Ishikawa (cell line): ENCODE data around the gene DENND4A.
A peak's percentile ranks its signal among the peaks of the same experiment; 100 is the strongest.

Experiments
- CEBPB ChIP-seq: IDR thresholded peaks from 2 replicates; pipeline ENCODE4 v1.6.1; 2012
- CREB1 ChIP-seq: IDR thresholded peaks from 2 replicates; pipeline ENCODE4 v1.6.1; 2012; ENCODE audit warnings: low read depth
- EGR1 ChIP-seq: IDR thresholded peaks from 2 replicates; pipeline ENCODE4 v1.6.1; 2012
- EP300 ChIP-seq: IDR thresholded peaks from 2 replicates; pipeline ENCODE4 v1.6.1; 2012; ENCODE audit warnings: borderline replicate concordance
- FOXM1 ChIP-seq: IDR thresholded peaks from 2 replicates; pipeline ENCODE4 v1.6.1; 2012; ENCODE audit warnings: low read depth, borderline replicate concordance
- NFIC ChIP-seq: IDR thresholded peaks from 2 replicates; pipeline ENCODE4 v1.6.1; 2012
- RAD21 ChIP-seq: IDR thresholded peaks from 2 replicates; pipeline ENCODE4 v1.6.1; 2012; ENCODE audit warnings: low read depth
- REST ChIP-seq: IDR thresholded peaks from 2 replicates; pipeline ENCODE4 v1.6.1; 2012; ENCODE audit warnings: low read depth, mild to moderate bottlenecking
- TAF1 ChIP-seq: IDR thresholded peaks from 2 replicates; pipeline ENCODE4 v1.6.1; 2012; ENCODE audit warnings: low read depth, mild to moderate bottlenecking
- TCF12 ChIP-seq: IDR thresholded peaks from 2 replicates; pipeline ENCODE4 v1.6.1; 2012; ENCODE audit warnings: low read depth
- TEAD4 ChIP-seq: IDR thresholded peaks from 2 replicates; pipeline ENCODE4 v1.6.1; 2012
- YY1 ChIP-seq: IDR thresholded peaks from 2 replicates; pipeline ENCODE4 v1.6.1; 2012; ENCODE audit warnings: low read depth
- ZBTB7A ChIP-seq: IDR thresholded peaks from 2 replicates; pipeline ENCODE4 v1.6.1; 2012; ENCODE audit warnings: low read depth
- TF ChIP-seq, protein P1 (sequence below): IDR thresholded peaks from 2 replicates; pipeline ENCODE4 v1.6.1; 2012
- TF ChIP-seq, protein P2 (sequence below): IDR thresholded peaks from 2 replicates; pipeline ENCODE4 v1.6.1; 2012

Gene DENND4A

GRCh38 chr15:65612616-65612946 lies 179.5 kb downstream of the DENND4A start:
- no peak for TF ChIP-seq FOXM1
- TF ChIP-seq TCF12: no peak
- no peak for TF ChIP-seq TAF1
- no peak for TF ChIP-seq CREB1
- TF ChIP-seq RAD21: no peak
- TF ChIP-seq, protein P1, sequence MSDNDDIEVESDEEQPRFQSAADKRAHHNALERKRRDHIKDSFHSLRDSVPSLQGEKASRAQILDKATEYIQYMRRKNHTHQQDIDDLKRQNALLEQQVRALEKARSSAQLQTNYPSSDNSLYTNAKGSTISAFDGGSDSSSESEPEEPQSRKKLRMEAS: no peak
- TF ChIP-seq YY1: no peak
- no peak for TF ChIP-seq ZBTB7A
- TF ChIP-seq CEBPB: no peak
- TF ChIP-seq EP300: no peak
- no peak for TF ChIP-seq NFIC
- TF ChIP-seq, protein P2, sequence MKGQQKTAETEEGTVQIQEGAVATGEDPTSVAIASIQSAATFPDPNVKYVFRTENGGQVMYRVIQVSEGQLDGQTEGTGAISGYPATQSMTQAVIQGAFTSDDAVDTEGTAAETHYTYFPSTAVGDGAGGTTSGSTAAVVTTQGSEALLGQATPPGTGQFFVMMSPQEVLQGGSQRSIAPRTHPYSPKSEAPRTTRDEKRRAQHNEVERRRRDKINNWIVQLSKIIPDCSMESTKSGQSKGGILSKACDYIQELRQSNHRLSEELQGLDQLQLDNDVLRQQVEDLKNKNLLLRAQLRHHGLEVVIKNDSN: no peak
- TF ChIP-seq TEAD4: no peak

DNA sequence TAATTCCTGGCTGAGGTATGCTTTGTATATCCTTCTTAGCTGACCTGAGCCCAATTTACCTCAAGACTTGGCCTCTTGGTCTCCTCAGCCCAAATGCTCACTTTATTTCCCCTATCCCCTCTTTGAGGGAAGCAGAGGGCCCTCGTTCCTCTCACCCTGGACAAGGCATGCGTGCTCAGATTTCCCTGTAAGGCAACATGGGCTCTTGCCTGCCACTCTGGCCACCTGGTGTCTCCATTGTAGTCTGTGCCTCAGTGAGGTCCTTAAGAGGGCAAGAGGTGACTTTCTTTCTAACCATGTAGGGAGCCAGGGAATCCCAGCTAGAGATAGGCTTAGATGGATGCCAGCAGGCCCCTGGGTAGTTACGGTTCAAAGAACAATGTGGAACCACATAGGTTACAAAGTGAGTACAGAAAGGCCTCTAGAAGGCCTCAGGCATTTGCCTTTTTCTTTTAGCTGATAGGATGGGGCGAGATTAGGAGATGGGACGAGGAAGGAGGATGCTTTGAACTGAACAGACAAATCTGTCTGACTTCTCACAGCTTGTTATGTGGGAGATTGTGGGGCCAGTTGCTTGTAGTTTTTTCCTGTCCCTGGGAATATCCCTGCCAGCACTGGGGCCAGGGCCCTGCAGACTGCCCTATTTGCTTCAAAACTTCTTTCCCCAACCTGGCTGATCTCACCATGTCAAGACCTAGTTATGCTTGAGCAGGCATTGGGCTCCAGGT lies 180.0 kb downstream of the DENND4A start:
- no peak for TF ChIP-seq EGR1
- TF ChIP-seq TEAD4: no peak
- no peak for TF ChIP-seq CREB1
- no peak for TF ChIP-seq EP300
- TF ChIP-seq YY1: no peak

DNA sequence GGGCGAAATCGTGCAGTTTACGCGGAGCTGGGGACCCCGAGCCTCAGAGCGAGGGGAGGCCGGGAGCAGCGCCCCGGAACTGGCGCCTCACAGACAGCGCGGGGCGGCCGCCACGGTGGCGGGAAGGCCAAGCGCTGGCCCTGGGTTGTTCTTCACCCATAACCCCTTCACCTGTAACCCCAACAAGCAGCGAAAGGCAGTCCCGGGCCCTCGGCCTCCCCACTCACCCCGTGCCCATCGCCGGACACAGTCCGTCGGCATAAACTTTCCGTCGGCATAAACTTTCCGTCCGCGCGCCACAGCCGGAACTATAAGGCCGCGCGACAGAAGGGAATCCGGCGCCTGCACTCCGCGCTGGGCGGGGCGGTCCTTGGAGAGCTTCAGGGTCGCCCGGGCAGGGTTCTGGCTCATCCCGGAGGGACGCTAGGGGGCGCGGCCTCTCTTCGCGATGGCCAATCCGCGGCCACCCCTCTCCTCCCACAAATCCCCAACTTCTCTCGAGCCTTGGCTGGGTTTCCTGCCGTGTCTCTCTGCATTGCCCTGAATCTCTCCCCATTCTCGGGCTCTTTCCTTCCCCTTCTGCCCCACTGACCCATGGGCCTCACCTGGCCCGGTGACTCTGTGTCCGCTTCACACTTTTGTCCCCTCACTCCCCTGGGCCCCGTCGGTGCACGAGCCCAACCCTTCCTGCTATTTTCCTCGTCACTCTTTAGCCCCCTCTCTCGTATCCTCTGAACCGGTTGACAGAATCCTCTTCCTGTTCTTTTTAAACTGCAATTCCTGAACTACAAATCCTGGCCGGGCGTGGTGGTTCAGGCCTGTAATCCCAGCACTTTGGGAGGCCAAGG lies 181.0 kb downstream of the DENND4A start, which contains the start of gene INTS14:
TSS of gene INTS14 (minus strand) at position 261 of the 848 bp plus-strand sequence. CDS start 3,751 bp downstream, outside the sequence.
- TF ChIP-seq EP300 (peak; percentile 41; the same call in 1 of the 2 replicates), ZBTB7A (peak; percentile 55; the same call in 1 of the 2 replicates), NFIC (peak; percentile 44), FOXM1 (no peak), TCF12 (peak; percentile 75; the same call in 1 of the 2 replicates), EGR1 (no peak), CEBPB (peak; percentile 6; the same call in 1 of the 2 replicates), TAF1 (peak; percentile 93), REST (peak; percentile 26; the same call in 1 of the 2 replicates), YY1 (peak; percentile 83), CREB1 (0 out of 2 replicates have a peak, but pooled peaks have one; percentile 12), RAD21 (peak; percentile 44; the same call in 1 of the 2 replicates), TEAD4 (no peak)
- TF ChIP-seq, protein P2: peak; percentile 51
- TF ChIP-seq, protein P1: peak; percentile 86
